Mesenchymal stem cell (in vitro differentiated cells and primary cell): ENCODE measurements around the gene TMEM14B.

Experiments used
- DNase-seq: peaks from one replicate; pipeline ENCODE4 v3.0.0-alpha.2; 2013
- H2AFZ ChIP-seq: one replicate; pipeline ENCODE4 v1.6.1; 2013; ENCODE audit warnings: low read depth, mild to moderate bottlenecking, control low read depth, inconsistent platforms, low read length, moderate library complexity
- H2AK5ac ChIP-seq: 2 replicates; pipeline ENCODE4 v1.6.1; 2013; ENCODE audit warnings: low read length, moderate library complexity, mild to moderate bottlenecking, inconsistent platforms; ENCODE audit not compliant: severe bottlenecking
- H2BK120ac ChIP-seq: one replicate; pipeline ENCODE4 v1.6.1; 2013; ENCODE audit warnings: low read depth, mild to moderate bottlenecking, inconsistent platforms, low read length, moderate library complexity
- H2BK12ac ChIP-seq, 2 experiments: one replicate each; pipeline ENCODE4 v1.6.1; 2013; ENCODE audit warnings: inconsistent platforms in 2 of 2, low read length in 2 of 2, mild to moderate bottlenecking in 2 of 2, moderate library complexity in 2 of 2, control low read depth in 1 of 2
- H2BK15ac ChIP-seq: one replicate; pipeline ENCODE4 v1.6.1; 2013; ENCODE audit warnings: mild to moderate bottlenecking, low read depth, inconsistent platforms; ENCODE audit not compliant: poor library complexity, severe bottlenecking
- H2BK5ac ChIP-seq: 2 replicates; pipeline ENCODE4 v1.6.1; 2013; ENCODE audit warnings: low read depth, mild to moderate bottlenecking, low read length, control low read depth, inconsistent platforms; ENCODE audit not compliant: poor library complexity, severe bottlenecking
- H3K14ac ChIP-seq, 2 experiments: one replicate each; pipeline ENCODE4 v1.6.1; 2013; ENCODE audit warnings: inconsistent platforms in 2 of 2, low read length in 2 of 2, control low read depth in 1 of 2, mild to moderate bottlenecking in 1 of 2, moderate library complexity in 1 of 2
- H3K18ac ChIP-seq, 2 experiments: one replicate each; pipeline ENCODE4 v1.6.1; 2013; ENCODE audit warnings: inconsistent platforms in 2 of 2, low read length in 2 of 2, control low read depth in 1 of 2, low read depth in 1 of 2, mild to moderate bottlenecking in 1 of 2
- H3K23ac ChIP-seq, 2 experiments: one replicate each; pipeline ENCODE4 v1.6.1; 2013; ENCODE audit warnings: inconsistent platforms in 2 of 2, low read length in 2 of 2, mild to moderate bottlenecking in 2 of 2, moderate library complexity in 2 of 2, control low read depth in 1 of 2
- H3K27ac ChIP-seq: 2 replicates; pipeline ENCODE4 v1.5.1; 2013; ENCODE audit warnings: mild to moderate bottlenecking, moderate library complexity, low read length, control low read depth, inconsistent platforms; ENCODE audit not compliant: poor library complexity, severe bottlenecking
- H3K27me3 ChIP-seq, 2 experiments: 2 replicates each; pipeline versions ENCODE4 v1.6.1 to v1.7.0; 2013; ENCODE audit warnings: low read length in 2 of 2, mild to moderate bottlenecking in 2 of 2, moderate library complexity in 2 of 2, control low read depth in 1 of 2, inconsistent platforms in 1 of 2; ENCODE audit not compliant: control insufficient read depth in 1 of 2, insufficient read depth in 1 of 2
- H3K36me3 ChIP-seq, 2 experiments: 2 replicates each; pipeline versions ENCODE4 v1.6.1 to v1.7.0; 2013; ENCODE audit warnings: low read length in 2 of 2, control low read depth in 1 of 2, inconsistent platforms in 1 of 2, low read depth in 1 of 2, mild to moderate bottlenecking in 1 of 2; ENCODE audit not compliant: insufficient read depth in 2 of 2, control insufficient read depth in 1 of 2
- H3K4ac ChIP-seq, 2 experiments: one replicate each; pipeline ENCODE4 v1.6.1; 2013; ENCODE audit warnings: inconsistent platforms in 2 of 2, low read length in 2 of 2, mild to moderate bottlenecking in 2 of 2, moderate library complexity in 2 of 2, control low read depth in 1 of 2, low read depth in 1 of 2
- H3K4me1 ChIP-seq: 2 replicates; pipeline ENCODE4 v1.6.1; 2013; ENCODE audit warnings: low read depth, low read length, control low read depth; ENCODE audit not compliant: control insufficient read depth, insufficient read depth
- H3K4me2 ChIP-seq: 2 replicates; pipeline ENCODE4 v1.6.1; 2013; ENCODE audit warnings: low read length, mild to moderate bottlenecking, inconsistent platforms; ENCODE audit not compliant: poor library complexity, severe bottlenecking
- H3K4me3 ChIP-seq, 2 experiments: 2 replicates each; pipeline versions ENCODE4 v1.5.1 to v1.7.0; 2013; ENCODE audit warnings: low read length in 2 of 2, mild to moderate bottlenecking in 2 of 2, control low read depth in 1 of 2, low read depth in 1 of 2; ENCODE audit not compliant: insufficient read depth in 1 of 2
- H3K79me1 ChIP-seq: replicated peaks from 2 replicates; pipeline ENCODE4 v1.6.1; 2013; ENCODE audit warnings: mild to moderate bottlenecking, control low read depth, low read length, inconsistent platforms; ENCODE audit not compliant: poor library complexity, severe bottlenecking
- H3K9ac ChIP-seq: 2 replicates; pipeline ENCODE4 v1.7.0; 2013; ENCODE audit warnings: mild to moderate bottlenecking, low read length, moderate library complexity
- H3K9me3 ChIP-seq: 2 replicates; pipeline ENCODE4 v1.7.0; 2013; ENCODE audit warnings: mild to moderate bottlenecking, low read length; ENCODE audit not compliant: control insufficient read depth
- H4K8ac ChIP-seq: one replicate; pipeline ENCODE4 v1.6.1; 2013; ENCODE audit warnings: inconsistent platforms, mild to moderate bottlenecking, low read length, moderate library complexity
- H4K91ac ChIP-seq: one replicate; pipeline ENCODE4 v1.6.1; 2013; ENCODE audit warnings: mild to moderate bottlenecking, low read length, inconsistent platforms
- WGBS: methylation state at CpG from one replicate; pipeline ENCODE4 v1.1.7; 2013; ENCODE audit warnings: mixed read lengths; 5-methylcytosine and 5-hydroxymethylcytosine counted together

The TMEM14B gene

DNA sequence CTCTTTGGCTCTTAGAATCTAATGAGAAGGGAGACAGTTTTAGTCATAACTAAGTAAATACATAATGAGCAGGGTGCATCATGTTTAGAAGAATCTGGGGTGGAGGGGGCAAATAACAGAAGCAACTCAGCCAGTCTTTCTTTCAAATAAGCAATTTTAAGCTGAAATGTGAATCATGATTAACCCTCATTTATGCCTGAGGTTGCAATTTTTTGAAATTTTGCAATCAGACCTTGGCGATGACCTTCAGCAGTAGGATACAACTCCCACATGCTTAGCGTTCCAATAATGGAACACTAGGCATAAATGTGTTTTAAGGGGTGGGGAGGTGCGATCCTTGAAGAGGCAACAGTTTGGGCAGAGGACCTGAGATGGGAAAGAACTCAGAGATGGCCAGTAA, 30.6 kb downstream of the TMEM14B start:
- Histone ChIP-seq H3K27ac (no peak overlapping the region), H3K4ac (no peak overlapping the region), H2BK12ac (no peak overlapping the region), H2AFZ (no peak overlapping the region), H4K91ac (no peak overlapping the region), H2BK120ac (no peak overlapping the region), H2BK15ac (no peak overlapping the region), H3K18ac (no peak overlapping the region), H2AK5ac (no peak overlapping the region), H4K8ac (no peak overlapping the region), H3K14ac (no peak overlapping the region), H3K27me3 (no peaks in the 10 kb centered on the region), H3K4me2 (no peak overlapping the region), H3K9me3 (no peaks in the 10 kb centered on the region), H3K9ac (no peak overlapping the region), H3K79me1 (peaks cover 2% of the 10 kb centered on the region), H3K4me1 (no peaks in the 10 kb centered on the region), H3K23ac (no peak overlapping the region), H3K36me3 (peaks cover 2 to 32% of the 10 kb centered on the region in 2 experiments), H2BK5ac (no peak overlapping the region), H3K4me3 (no peak overlapping the region)
- no peak for DNase-seq
- WGBS = 99% methylated on average over 3 of the region's 3 CpGs

DNA sequence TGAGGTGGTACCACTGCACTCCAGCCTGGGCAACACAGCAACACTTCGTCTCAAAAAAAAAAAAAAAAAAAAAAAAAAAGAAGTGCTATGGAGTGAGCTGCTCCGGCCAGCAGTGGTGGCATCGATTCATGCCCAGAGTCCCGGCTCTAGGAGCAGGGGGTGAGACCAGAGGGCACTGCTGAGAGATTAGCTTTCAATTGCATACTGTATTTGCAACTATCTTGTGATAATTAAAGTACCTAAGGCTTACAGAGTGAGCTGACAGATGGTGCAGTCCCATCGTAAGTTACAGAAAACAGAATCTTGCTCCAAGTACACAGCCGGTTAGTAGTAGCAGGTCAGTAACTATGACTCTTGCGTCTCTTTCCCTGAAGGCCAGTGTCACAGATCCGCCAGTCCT, 31.5 kb downstream of the TMEM14B start:
- H2AK5ac ChIP-seq = no peak overlapping the region
- no peaks in the 10 kb centered on the region for H3K27me3 ChIP-seq
- H2BK5ac ChIP-seq = no peak overlapping the region
- H3K4me2 ChIP-seq = no peak overlapping the region
- no peak overlapping the region for H2AFZ ChIP-seq
- no peak overlapping the region for H3K18ac ChIP-seq
- no peak overlapping the region for H3K14ac ChIP-seq
- no peak overlapping the region for H3K4ac ChIP-seq
- H3K23ac ChIP-seq = no peak overlapping the region
- H3K79me1 ChIP-seq = peaks cover 2% of the 10 kb centered on the region
- H2BK12ac ChIP-seq = no peak overlapping the region
- no peak overlapping the region for H3K27ac ChIP-seq
- H4K8ac ChIP-seq = no peak overlapping the region
- over 99% methylated on average over 6 of the region's 8 CpGs for WGBS
- no peak overlapping the region for H2BK15ac ChIP-seq
- H3K9ac ChIP-seq = no peak overlapping the region
- H3K9me3 ChIP-seq = no peaks in the 10 kb centered on the region
- no peaks in the 10 kb centered on the region for H3K4me1 ChIP-seq
- no peak overlapping the region for H4K91ac ChIP-seq
- H2BK120ac ChIP-seq = no peak overlapping the region
- peaks cover 2 to 32% of the 10 kb centered on the region in 2 experiments for H3K36me3 ChIP-seq
- DNase-seq = no peak
- H3K4me3 ChIP-seq = no peak overlapping the region

DNA sequence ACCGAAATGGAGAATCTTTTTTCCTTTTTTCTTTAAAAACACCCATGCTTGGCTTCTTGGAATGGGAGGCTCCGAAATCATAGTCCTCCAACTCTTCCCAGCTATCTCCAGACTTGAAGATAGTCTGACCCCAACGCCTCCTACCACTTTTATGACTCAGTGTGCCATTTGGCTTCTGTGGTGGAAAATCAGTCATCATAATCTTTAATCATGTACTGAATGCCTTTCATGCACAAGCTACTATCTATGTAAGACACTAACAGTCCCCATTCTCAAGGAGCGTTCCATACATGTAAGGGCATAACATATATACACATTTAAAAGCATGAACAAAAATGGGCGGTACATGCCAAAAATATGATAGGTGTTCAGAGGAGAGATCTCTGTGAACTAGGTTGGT, 44.1 kb downstream of the TMEM14B start:
- Histone ChIP-seq H3K14ac (no peak overlapping the region), H2BK120ac (no peak overlapping the region), H3K4me3 (no peak overlapping the region), H3K18ac (no peak overlapping the region), H2BK5ac (no peak overlapping the region), H3K4me1 (no peaks in the 10 kb centered on the region), H3K9ac (no peak overlapping the region), H3K4me2 (no peak overlapping the region), H2BK12ac (no peak overlapping the region), H4K91ac (no peak overlapping the region), H3K27ac (no peak overlapping the region), H3K36me3 (peaks cover 2 to 9% of the 10 kb centered on the region in 2 experiments), H4K8ac (no peak overlapping the region), H3K27me3 (no peaks in the 10 kb centered on the region), H2AK5ac (no peak overlapping the region), H3K9me3 (no peaks in the 10 kb centered on the region), H2AFZ (no peak overlapping the region), H2BK15ac (no peak overlapping the region), H3K4ac (no peak overlapping the region), H3K79me1 (no peaks in the 10 kb centered on the region), H3K23ac (no peak overlapping the region)
- 100% methylated on average over 4 of the region's 5 CpGs for WGBS
- no peak for DNase-seq

DNA sequence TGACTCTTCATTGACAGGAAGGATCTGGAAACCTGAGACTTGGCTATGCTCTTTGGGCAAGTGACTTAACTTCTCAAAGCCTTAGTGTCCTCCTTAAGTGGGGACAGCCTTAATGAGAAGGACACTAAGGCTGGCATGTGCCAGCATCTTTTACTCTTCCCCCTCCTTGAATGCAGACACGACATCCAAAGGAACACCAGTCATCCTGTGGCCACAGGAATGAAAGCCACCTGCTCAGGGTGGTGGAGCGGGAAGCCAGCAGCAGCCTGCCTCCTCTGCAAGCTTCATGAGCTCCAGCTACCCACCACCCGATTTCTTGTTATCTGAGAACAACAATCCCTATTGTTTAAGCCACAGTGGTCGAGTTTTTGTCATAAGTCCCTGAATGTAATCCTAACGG, 44.5 kb downstream of the TMEM14B start:
- Histone ChIP-seq H2BK15ac (no peak overlapping the region), H2AFZ (no peak overlapping the region), H3K27ac (no peak overlapping the region), H2BK12ac (no peak overlapping the region), H4K8ac (no peak overlapping the region), H2AK5ac (no peak overlapping the region), H3K9me3 (no peaks in the 10 kb centered on the region), H4K91ac (no peak overlapping the region), H2BK5ac (no peak overlapping the region), H2BK120ac (no peak overlapping the region), H3K36me3 (peaks cover 2 to 9% of the 10 kb centered on the region in 2 experiments), H3K4ac (no peak overlapping the region), H3K14ac (no peak overlapping the region), H3K79me1 (peaks cover under 1% of the 10 kb centered on the region), H3K18ac (no peak overlapping the region), H3K4me1 (no peaks in the 10 kb centered on the region), H3K4me2 (no peak overlapping the region), H3K9ac (no peak overlapping the region), H3K27me3 (no peaks in the 10 kb centered on the region), H3K4me3 (no peak overlapping the region), H3K23ac (no peak overlapping the region)
- DNase-seq = no peak
- 99% methylated on average over 5 of the region's 5 CpGs for WGBS
